Tibial artery (tissue), 4 donors: ENCODE measurements around the gene UGT1A7.

Experiments
- DNase-seq, 2 donors: peaks; one replicate each; pipeline ENCODE4 v3.0.0-alpha.2; 2019
- H3K27ac ChIP-seq, 2 donors: fragments of 200-600 bp; sonication (generic) in 1 of 2; 1 replicate in 1 of 2; 2 replicates in 1 of 2; pipeline ENCODE4 v1.5.1; 2018 to 2019; ENCODE audit warnings: mild to moderate bottlenecking in 1 of 2
- H3K27me3 ChIP-seq, 2 donors: fragments of 200-600 bp; sonication (generic) in 1 of 2; one replicate each; pipeline versions ENCODE4 v1.5.1 to v1.6.0; 2016 to 2019
- H3K36me3 ChIP-seq, 3 donors: fragments of 200-600 bp; sonication (generic) in 2 of 3; one replicate each; pipeline ENCODE4 v1.5.1; 2016 to 2019; ENCODE audit warnings: mild to moderate bottlenecking in 2 of 3
- H3K4me1 ChIP-seq, 4 donors: fragments of 200-600 bp; sonication (generic) in 2 of 4; 1 replicate in 3 of 4; 2 replicates in 1 of 4; pipeline ENCODE4 v1.5.1; 2016 to 2019
- H3K4me3 ChIP-seq, 2 donors: fragments of 200-600 bp; sonication (generic) in 1 of 2; 1 replicate in 1 of 2; 2 replicates in 1 of 2; pipeline ENCODE4 v1.5.1; 2018 to 2019; ENCODE audit warnings: mild to moderate bottlenecking in 2 of 2
- H3K9me3 ChIP-seq, 3 donors: fragments of 200-600 bp; sonication (generic) in 1 of 3; one replicate each; pipeline ENCODE4 v1.5.1; 2016 to 2019
- intact Hi-C: fragments of 100-400 bp; cut with DNase I; formaldehyde crosslinking; loops from one replicate; pipeline ENCODE4 v1.15.0; 2023; ENCODE audit warnings: low total_unique reads
- TF ChIP-seq, protein P1 (sequence below), 2 experiments: fragments of 200-600 bp in 1 of 2; fragments of 450-650 bp in 1 of 2; IDR thresholded peaks; one replicate each; pipeline ENCODE4 v1.5.1; 2017 to 2019; ENCODE audit warnings: antibody characterized with exemption in 2 of 2, mild to moderate bottlenecking in 1 of 2, moderate library complexity in 1 of 2

Gene UGT1A7

DNA sequence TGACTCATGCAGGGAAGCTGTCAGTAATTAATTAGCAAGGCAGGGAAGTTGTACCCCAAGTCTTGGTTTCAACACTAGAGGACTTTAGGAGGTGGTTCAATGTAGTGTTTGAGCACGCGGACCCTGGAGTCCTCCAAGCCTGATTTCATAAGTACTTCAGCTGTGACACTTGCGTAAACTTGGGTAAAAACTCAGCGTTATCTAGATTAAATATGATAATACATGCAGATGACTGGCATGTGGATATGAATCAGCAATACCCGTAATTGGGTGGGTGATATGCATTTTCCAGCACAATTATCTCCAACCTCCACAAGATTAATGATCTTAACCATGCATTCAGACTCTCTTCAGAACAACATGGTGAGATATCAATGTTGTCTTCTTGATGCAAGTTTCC, 5.2 kb downstream of the UGT1A7 start:
- no peak for DNase-seq
- no peaks in the 10 kb centered on the region for H3K4me1 ChIP-seq
- H3K27me3 ChIP-seq = no peaks in the 10 kb centered on the region
- H3K4me3 ChIP-seq = no peak overlapping the region
- H3K36me3 ChIP-seq = no peaks in the 10 kb centered on the region
- intact Hi-C loops = no loop called here
- no peaks in the 10 kb centered on the region for H3K9me3 ChIP-seq
- no peak overlapping the region for H3K27ac ChIP-seq
- TF ChIP-seq, protein P1, sequence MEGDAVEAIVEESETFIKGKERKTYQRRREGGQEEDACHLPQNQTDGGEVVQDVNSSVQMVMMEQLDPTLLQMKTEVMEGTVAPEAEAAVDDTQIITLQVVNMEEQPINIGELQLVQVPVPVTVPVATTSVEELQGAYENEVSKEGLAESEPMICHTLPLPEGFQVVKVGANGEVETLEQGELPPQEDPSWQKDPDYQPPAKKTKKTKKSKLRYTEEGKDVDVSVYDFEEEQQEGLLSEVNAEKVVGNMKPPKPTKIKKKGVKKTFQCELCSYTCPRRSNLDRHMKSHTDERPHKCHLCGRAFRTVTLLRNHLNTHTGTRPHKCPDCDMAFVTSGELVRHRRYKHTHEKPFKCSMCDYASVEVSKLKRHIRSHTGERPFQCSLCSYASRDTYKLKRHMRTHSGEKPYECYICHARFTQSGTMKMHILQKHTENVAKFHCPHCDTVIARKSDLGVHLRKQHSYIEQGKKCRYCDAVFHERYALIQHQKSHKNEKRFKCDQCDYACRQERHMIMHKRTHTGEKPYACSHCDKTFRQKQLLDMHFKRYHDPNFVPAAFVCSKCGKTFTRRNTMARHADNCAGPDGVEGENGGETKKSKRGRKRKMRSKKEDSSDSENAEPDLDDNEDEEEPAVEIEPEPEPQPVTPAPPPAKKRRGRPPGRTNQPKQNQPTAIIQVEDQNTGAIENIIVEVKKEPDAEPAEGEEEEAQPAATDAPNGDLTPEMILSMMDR (IDR thresholded peaks at IDR 0.05) = no peak

DNA sequence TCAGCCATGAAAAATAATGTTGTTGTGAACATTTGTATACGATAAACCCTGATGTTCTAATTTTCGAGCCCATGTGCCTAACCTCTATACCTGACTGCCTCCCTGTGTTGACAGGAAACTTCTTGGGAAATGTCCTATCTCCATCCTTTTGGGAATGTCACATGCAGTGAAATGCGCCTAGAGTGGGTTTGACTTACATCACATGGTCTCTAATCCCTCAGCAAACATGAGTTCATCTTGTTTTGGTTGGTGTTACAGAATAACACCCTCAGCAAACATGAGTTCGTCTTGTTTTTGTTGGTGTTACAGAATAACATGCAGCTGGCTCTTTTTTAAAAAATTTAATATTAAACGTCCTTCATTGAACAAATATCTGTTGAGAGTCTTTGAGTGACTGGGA, 6.6 kb downstream of the UGT1A7 start:
- TF ChIP-seq, protein P1 (IDR thresholded peaks at IDR 0.05) = no peak
- H3K27ac ChIP-seq = no peak overlapping the region
- H3K4me3 ChIP-seq = no peak overlapping the region
- no peaks in the 10 kb centered on the region for H3K4me1 ChIP-seq
- no peaks in the 10 kb centered on the region for H3K36me3 ChIP-seq
- intact Hi-C loops = no loop called here
- no peaks in the 10 kb centered on the region for H3K9me3 ChIP-seq
- no peak for DNase-seq
- no peaks in the 10 kb centered on the region for H3K27me3 ChIP-seq

DNA sequence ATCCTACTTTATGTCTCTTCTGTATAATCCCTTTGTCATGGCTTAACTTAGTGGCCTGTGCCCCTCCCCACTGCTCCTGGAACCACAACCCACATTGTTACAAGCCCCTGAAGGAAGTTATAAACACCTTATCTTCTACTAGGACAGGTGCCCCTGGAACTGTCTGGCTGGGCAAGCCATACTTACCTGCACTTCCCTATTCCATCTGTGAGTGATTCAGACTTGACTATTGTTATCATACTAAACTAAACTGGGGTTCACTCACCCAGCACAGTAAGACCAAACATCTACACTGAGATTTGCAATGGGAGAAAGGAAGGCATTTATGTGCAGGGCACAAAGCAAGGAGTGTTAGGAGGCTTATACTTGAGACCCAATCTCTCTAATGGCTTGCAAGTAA, 7.3 kb downstream of the UGT1A7 start:
- H3K4me3 ChIP-seq = no peak overlapping the region
- TF ChIP-seq, protein P1 (IDR thresholded peaks at IDR 0.05) = no peak
- no peaks in the 10 kb centered on the region for H3K27me3 ChIP-seq
- intact Hi-C loops = no loop called here
- H3K9me3 ChIP-seq = no peaks in the 10 kb centered on the region
- H3K36me3 ChIP-seq = no peaks in the 10 kb centered on the region
- no peak for DNase-seq
- H3K27ac ChIP-seq = no peak overlapping the region
- H3K4me1 ChIP-seq = no peaks in the 10 kb centered on the region

DNA sequence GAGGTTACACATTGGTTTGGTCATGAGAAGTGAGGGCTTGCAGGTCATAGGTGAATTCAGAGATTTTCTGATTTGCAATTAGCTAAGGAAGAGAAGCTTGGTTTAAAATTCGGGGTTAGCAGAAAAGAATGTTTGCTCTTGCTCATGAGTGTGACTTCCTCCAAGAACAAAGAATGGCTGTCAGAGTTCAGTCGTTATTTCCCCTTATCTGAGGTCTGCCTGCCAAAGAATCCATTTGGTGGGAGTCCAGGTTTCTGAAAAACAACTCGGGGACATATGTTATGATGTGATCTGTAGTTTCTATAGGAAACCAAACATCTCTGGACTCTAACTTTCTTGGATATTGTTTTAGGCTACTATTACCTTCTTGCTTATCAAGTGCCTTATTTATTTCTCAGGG, 7.8 kb downstream of the UGT1A7 start:
- Histone ChIP-seq H3K27ac (no peak overlapping the region), H3K4me1 (no peaks in the 10 kb centered on the region), H3K36me3 (no peaks in the 10 kb centered on the region), H3K4me3 (no peak overlapping the region), H3K9me3 (no peaks in the 10 kb centered on the region), H3K27me3 (no peaks in the 10 kb centered on the region)
- no peak for DNase-seq
- intact Hi-C loops = no loop called here
- TF ChIP-seq, protein P1 (IDR thresholded peaks at IDR 0.05) = no peak

DNA sequence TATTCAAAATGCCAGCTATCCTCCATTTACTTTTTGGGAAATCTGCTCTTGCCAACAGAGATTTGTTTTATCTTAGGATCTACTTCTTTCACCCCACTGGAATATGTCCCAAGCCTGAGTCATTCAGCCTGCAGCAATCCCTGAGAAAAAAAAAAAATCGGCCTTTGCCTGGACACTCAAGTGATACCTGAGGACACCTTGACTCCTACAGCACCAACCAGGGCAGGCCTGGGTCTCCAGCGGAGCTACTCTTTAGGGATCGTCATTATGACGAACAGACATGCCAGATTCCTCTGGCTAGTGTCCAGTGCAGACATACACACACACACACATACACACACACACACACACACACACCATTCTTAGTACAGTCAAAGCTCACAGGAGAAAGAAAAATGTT, 8.7 kb downstream of the UGT1A7 start:
- TF ChIP-seq, protein P1 (IDR thresholded peaks at IDR 0.05) = no peak

More for the DNA sequence above, 8.7 kb downstream of the UGT1A7 start:
- Histone ChIP-seq H3K36me3 (no peaks in the 10 kb centered on the region), H3K27me3 (no peaks in the 10 kb centered on the region), H3K27ac (no peak overlapping the region), H3K4me3 (no peak overlapping the region), H3K4me1 (no peaks in the 10 kb centered on the region), H3K9me3 (no peaks in the 10 kb centered on the region)
- intact Hi-C loops = no loop called here
- DNase-seq = no peak
